CD4-positive, alpha-beta T cell treated with Interleukin-1 beta for 1 hour (primary cell): ENCODE measurements around the gene CKAP2L.

ENCODE experiments used
- DNase-seq, 2 donors: peaks; one replicate each; pipeline ENCODE4 v3.0.0-alpha.2; 2020 to 2022

The CKAP2L gene

DNA sequence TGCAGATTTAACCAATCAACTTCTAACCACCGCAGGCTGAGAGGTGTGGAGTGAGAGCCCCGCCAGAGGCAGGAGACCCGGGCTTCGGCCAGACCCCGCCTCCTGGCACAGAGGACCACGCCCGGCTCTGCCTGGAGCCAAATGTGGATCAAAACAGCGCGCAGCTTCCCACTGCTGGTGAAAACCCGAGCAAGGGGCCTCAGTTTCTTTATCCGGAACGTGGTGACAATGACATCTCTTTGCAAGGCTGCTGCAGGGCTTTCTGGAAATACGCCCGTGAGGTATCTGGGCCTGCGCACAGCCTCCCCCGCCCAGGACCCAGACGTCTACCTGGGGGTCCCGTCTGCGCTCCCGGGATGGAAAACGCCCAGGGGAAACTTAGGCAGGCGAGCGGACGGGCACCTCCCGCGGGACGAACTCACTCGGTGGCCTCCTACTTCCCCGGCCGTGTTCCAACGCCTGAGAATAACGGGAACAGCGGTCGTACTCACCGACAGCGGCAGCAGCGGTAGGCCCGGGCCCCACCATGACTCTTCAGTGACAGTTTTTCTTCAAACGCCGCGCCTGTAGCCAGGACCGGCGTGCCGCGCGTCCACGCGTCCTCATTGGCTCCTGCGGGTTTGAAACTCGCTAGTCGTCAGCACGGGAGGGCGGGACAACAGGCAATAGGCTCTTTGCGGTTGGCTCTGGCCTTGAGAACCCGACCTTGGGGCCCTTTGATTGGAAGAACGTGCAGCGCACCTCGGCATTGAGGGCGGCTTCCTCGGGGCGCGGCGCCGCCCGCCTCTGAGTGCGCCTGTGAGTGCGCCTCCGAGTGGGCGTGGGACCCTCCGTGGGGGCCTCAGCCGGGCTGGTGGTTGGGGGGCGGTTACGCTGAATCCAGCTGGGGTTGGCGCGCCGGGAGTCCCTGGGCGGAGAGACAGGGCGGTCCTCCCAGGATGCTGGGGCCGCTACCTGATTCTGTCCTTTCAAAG lies at the start of gene CKAP2L:
CKAP2L (minus strand) TSS at position 539 of the 974 bp plus-strand sequence; CDS start at position 528, 11 bp downstream.
- peak; percentile 95 to 96 for DNase-seq

DNA sequence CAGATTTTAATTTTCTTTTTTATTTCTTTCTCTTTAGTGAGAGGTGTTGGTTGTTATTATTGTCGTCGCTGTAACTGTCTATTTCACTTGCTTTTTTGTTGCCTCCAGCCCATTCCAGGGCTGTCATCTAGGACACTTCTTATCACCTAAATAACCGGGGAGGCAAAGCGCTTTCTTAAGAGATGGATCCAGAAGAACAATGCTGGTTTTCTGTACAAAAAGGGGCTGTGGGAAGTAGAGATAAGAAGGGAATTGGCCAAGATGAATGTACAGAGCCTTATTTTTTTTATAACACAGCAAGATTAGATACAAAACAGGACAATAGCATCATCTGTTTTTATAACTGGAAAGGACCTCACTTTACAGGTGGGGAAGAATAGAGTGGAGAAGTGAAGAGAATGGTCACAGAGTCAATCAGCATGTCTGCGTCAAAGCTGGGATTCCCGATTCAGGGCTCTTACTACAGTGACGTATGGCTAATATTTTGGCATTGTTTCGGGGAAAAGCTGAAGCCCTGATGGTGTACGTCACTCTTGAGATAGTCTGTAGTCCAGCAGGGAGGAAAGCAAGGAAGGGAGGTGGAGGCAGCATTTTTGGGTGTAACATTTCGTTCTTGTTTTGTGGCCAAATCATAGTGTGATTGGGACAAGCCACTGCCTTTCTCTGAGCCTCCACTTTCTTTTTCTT lies 49.0 kb upstream of the CKAP2L start:
- DNase-seq: no peak

DNA sequence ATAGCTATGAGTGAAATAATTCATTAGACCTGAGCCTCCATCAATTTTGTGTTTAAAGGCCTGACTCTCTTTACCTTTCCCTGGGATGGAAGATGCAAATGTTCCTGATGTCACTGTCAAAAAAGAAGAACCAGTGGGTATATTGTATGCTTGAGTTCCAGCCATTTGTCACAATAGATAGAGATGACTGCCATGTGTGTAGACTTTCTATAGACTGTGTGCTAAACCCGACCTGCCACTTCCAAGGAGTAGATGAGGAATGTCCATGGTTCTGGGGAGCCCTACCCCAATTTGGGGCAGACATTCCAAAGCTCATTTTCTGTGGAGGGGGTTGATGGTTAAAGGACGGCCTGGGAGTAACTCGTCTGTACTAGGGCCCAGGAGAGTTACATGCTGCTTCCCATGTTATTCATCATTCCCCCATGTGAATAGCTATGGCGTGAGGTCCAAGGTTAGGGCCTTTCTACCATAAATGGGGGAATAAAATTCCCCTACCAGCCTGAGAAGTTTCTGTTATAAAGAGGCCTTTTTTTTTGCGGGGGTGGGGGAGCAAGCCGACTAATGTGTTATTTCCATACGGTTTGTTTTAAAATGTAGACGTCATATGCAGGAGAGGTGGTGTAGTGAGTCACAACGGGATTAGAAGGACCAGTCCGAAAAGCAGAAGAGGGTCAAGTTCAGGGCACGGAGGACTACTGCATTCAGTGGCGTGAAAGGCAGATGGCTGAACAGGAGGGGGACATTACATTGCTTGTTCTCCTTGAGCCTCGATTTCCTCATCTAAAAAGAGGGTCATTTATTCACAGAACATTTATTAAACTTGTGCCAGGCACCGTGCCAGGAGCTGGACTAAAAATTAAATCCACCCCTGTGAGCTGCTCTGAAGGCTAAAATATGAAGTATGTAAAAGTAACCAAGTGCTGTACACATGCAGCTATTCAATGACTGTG lies 48.2 kb upstream of the CKAP2L start:
- no peak for DNase-seq

GRCh38 chr2:112811841-112812306 lies 47.5 kb upstream of the CKAP2L start:
- DNase-seq: peak in 1 of 2 donors; percentile 57

DNA sequence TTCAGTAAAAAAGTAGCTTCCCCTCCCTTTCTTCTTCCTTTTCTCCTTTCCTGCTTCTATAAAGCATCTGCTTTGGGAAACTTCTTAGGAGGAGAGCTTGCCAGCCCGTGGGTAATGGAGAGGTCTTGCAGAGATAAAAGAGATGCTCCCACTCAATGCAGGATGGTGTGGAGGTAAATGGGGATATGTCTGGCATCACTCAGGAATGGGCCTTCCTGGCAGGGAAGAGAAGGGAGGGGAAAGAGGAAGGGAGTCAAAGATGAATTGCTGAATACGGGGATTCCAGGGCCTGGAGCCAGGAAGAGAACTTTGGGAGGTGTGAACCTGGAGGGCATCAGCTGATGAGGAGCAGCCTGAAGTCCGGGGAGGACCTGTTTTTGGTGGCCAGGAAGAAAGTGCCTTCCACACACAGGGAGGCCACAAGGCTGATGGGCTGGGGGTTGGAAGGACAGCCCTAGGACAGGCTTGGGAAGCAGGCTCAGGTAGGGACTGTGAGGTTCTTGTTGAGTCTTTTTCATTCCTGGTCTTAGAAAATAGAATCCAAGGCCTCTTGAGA lies 46.9 kb upstream of the CKAP2L start:
- DNase-seq: no peak

GRCh38 chr2:112809112-112809511 lies 44.7 kb upstream of the CKAP2L start:
- DNase-seq: no peak

DNA sequence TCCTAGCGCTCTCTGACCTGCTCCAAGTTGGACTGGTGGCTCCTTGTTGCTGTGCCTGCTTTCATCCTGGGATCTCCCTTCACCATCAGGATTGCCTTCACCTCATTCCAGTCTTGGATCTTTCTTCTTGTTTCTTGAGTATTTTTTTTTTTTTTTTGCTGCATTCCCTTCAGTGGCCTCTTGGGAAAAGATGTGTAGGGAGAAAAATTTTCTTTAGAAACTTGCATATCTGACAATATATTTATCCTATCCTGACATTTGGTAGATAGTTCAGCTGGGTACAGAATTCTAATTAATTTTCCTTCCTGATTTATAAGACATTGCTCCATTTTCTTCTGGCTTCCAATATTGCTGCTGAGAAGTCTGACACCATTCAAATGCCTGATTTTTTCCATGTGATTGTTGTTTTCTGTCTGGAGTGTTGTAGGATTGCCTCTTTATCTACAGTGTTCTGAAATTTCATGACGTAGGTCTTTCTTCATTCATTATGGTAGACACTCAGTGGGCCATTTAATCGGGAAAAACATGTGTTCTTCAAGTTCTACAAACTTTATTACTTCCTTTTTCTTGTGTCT lies 42.9 kb upstream of the CKAP2L start:
- no peak for DNase-seq

DNA sequence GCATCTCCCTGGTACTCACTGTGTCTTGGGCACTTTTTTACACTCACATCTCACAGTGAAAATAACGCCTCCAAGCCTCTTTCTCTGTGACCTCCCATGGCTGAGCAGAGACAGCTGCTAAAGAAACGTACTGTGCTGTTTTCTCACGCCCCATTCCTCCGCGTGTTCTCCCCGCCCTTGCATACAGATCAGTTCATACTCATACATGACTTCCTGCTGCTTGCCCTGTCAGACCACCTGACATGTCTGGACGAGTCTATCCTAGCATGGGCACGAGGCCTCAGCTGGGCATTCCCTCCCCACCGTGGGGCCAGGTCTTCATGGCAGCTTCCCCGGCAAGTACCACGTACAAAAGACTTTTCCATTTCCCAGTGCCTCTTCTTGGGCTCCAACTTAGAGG lies 41.1 kb upstream of the CKAP2L start:
- DNase-seq: no peak

- no peak for DNase-seq
These were observed 39.5 kb upstream of the CKAP2L start for GRCh38 chr2:112803691-112804521.

GRCh38 chr2:112800881-112801583 lies 36.6 kb upstream of the CKAP2L start:
- no peak for DNase-seq

DNA sequence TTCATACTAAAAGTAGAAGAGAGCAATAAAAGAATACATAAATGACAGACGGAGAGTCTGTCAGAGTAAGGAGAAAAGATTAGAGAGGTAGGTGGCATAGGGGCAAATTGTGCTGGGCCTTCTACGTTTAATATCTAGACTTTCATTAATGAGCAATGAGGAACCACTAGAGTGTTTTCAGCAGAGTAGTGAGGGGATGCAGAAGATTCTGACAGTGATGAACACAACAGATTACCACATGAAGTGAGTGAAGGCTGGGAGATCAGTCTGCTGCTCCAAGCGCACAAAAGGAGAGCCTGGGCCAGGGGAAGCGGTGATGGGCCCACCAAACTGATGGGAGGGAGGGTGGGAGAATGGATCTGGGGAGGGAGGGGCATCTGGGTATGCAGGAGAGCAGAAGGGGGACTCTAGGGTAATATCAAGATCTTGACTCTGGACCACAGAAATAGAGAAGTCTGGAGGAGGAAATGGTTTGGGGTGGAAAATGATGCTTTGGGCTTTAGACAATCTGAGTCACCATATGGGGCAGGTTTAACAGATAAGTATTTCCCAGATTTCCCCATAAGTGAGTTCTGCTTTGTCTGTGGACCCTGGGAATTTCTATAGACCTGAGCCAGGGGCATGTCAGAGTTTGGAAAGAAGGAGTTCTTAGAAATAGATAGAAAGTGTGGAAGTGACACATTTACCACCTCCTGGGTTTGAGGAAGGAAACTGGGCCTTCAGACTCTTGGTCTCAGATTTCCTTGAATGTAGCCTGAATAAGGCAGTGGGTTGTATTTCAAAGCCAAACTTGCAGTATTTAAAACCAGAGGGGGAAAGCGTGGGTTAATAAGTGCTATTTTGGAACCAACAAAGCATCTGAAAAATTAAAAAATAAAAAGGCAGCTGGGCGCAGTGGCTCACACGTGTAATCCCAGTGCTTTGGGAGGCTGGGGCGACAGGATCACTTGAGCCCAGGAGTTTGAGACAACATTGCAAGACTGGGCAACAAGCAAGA lies 34.9 kb upstream of the CKAP2L start:
- peak in 1 of 2 donors; percentile 48 for DNase-seq

DNA sequence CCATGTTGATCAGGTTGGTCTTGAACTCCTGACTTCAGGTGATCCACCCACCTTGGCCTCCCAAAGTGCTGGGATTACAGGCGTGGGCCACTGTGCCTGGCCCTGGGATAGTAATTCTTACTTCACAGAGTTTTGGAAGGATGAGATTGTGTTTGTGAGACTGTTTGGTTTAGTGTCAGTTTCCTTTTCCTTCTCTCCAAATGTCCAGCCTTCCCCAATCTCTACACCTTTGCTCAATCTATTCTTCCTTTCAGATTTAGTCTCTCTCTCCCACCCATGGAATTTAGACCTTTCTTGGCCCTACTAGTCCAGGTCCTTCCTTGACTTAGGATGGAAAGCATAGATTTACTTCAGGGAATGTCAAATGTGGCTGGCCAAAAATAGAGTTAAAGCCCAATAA lies 32.1 kb upstream of the CKAP2L start:
- DNase-seq: no peak

DNA sequence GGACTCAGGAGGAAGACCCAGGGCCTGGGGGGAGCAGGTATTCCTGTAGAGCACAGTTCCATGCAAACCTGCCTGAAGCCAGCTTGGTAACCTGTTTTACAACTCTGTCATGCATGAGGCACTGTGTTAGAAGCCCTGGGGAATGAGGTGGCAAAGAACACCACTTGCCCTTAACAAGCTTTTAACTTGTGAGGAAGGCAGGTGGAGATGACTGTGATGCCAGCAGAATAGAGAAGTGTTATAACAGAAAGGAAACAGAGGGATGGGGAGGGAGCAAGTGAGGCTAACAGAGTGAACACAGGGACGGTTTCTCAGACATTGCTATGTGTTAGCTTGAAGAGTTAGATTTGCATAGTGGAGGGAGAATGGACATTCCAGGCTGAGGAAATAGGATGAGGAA lies 31.4 kb upstream of the CKAP2L start:
- DNase-seq: peak in 1 of 2 donors; percentile 10

GRCh38 chr2:112794841-112795240 lies 30.4 kb upstream of the CKAP2L start:
- DNase-seq: no peak

DNA sequence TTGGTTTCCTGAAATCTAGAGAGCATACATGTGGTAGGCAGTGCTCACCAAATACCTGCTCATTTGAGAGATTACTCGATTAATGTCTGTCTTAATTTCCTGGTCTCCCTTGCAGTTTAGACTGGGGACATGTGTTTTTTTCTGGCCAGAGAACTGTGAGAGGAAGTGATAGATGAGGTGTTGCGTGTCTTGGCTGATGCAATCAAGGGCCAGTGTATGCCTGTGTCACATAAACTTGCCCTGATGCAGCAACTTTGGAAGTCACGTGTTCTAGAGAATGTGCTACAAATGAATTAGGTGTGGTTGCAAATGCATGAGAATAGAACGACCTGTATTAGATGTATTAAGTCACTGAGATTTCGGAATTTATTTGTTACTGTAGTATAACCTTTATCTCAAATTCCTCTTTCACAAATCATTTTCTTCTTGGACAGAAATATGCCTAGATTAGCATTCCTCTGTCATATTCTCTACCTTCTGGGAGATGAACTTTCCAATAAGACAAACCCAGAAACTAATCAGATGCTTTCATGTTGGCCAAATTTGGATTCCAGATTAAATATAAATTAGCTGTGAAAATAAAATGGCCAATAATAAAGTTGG lies 29.8 kb upstream of the CKAP2L start:
- DNase-seq: peak; percentile 33 to 77

DNA sequence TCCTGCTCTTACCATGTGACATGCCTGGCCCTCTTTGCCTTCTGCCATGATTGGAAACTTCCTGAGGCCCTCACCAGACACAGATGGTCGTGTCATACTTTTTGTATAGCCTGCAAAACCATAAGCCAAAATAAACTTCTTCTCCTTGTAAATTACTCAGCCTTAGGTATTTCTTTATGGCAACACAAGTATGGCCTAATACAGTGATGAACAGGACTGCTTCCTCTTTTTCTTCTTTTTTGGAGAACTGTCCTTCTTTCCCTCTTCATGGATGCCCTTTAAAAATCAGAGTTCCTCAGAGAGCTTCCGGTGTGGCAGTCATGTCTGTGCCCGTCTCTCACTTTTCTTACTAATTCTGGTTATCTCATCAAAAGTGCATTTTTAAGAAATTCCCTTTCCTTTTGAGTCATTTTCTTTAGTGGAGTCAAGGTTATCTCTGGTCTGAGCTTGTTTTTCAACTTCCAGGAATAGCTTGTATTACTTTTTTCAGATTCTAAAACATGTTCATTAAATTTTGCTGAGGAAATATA lies 29.1 kb upstream of the CKAP2L start:
- DNase-seq: peak in 1 of 2 donors; percentile 43

DNA sequence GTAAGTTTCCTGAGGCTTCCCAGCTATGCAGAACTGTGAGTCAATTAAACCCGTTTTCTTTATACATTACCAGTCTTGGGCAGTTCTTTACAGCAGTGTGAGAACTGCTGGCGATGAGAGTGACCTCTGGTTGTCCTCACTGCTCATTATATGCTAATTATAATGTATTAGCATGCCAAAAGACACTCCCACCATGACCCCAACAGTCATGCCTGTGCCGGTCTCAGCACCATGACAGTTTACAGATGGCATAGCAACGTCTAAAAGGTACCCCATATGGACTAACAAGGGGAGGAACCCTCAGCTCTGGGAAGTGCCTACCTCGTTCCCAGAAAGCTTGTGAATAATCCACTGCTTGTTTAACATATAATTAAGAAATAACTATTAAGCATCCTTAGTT lies 28.0 kb upstream of the CKAP2L start:
- no peak for DNase-seq

GRCh38 chr2:112791693-112792230 lies 27.4 kb upstream of the CKAP2L start:
- no peak for DNase-seq
